GM13976 (cell line): ENCODE measurements around the gene SLC4A9.
A peak's percentile ranks its signal among the peaks of the same experiment; 100 is the strongest.

Experiments
- DNase-seq: peaks from one replicate; pipeline ENCODE4 v3.0.0; 2012; ENCODE audit warnings: low spot score
- CTCF ChIP-seq: IDR thresholded peaks from 2 replicates; pipeline ENCODE4 v1.5.1; 2012; ENCODE audit warnings: borderline replicate concordance, mild to moderate bottlenecking; ENCODE audit not compliant: insufficient read depth; ENCODE audit errors: extremely low read depth, missing control alignments, control extremely low read depth
- in situ Hi-C: fragments of 300-500 bp; cut with MboI; formaldehyde crosslinking; loops from one replicate; pipeline ENCODE4 v1.12.0; 2022; ENCODE audit warnings: low sequenced_read_pairs, mixed read lengths, inconsistent platforms; ENCODE audit not compliant: unreplicated experiment

SLC4A9 gene

GRCh38 chr5:140365282-140365681 is 5.3 kb downstream of the SLC4A9 start:
- TF ChIP-seq CTCF, result no peak
- no peak for DNase-seq
- in situ Hi-C loops, result loop anchor here (5.0 to 10.0 kb wide), 2 partner anchors 267 to 350 kb away; partner anchors contain the start of gene CD14

GRCh38 chr5:140365941-140366340 is 5.9 kb downstream of the SLC4A9 start:
- no peak for DNase-seq
- in situ Hi-C loops, result loop anchor here (5.0 to 10.0 kb wide), 2 partner anchors 266 to 349 kb away; partner anchors contain the start of gene CD14
- no peak for TF ChIP-seq CTCF

- in situ Hi-C loops, result loop anchor here (5.0 to 10.0 kb wide), 2 partner anchors 266 to 348 kb away; partner anchors contain the start of gene CD14
- TF ChIP-seq CTCF, result no peak
- no peak for DNase-seq
Observed at GRCh38 chr5:140366589-140367255, 6.7 kb downstream of the SLC4A9 start.

GRCh38 chr5:140367256-140368013 is 7.4 kb downstream of the SLC4A9 start:
- in situ Hi-C loops, result loop anchor here (5.0 to 10.0 kb wide), 2 partner anchors 265 to 347 kb away; partner anchors contain the start of gene CD14
- no peak for TF ChIP-seq CTCF
- no peak for DNase-seq

GRCh38 chr5:140371356-140372151 is 11.6 kb downstream of the SLC4A9 start:
- no peak for TF ChIP-seq CTCF
- in situ Hi-C loops, result no loop called here
- no peak for DNase-seq

GRCh38 chr5:140372971-140373487 is 13.0 kb downstream of the SLC4A9 start:
- in situ Hi-C loops, result no loop called here
- peak; percentile 89 for TF ChIP-seq CTCF
- peak; percentile 59 for DNase-seq
